ENCODE measurements around the gene P3H2.

GRCh38 chr3:189967254-189967865 lies 153.3 kb downstream of the P3H2 start:
- TF ChIP-seq, protein P1, sequence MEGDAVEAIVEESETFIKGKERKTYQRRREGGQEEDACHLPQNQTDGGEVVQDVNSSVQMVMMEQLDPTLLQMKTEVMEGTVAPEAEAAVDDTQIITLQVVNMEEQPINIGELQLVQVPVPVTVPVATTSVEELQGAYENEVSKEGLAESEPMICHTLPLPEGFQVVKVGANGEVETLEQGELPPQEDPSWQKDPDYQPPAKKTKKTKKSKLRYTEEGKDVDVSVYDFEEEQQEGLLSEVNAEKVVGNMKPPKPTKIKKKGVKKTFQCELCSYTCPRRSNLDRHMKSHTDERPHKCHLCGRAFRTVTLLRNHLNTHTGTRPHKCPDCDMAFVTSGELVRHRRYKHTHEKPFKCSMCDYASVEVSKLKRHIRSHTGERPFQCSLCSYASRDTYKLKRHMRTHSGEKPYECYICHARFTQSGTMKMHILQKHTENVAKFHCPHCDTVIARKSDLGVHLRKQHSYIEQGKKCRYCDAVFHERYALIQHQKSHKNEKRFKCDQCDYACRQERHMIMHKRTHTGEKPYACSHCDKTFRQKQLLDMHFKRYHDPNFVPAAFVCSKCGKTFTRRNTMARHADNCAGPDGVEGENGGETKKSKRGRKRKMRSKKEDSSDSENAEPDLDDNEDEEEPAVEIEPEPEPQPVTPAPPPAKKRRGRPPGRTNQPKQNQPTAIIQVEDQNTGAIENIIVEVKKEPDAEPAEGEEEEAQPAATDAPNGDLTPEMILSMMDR (IDR thresholded peaks at IDR 0.05) = peak in 5 of 7 experiments; percentile 57 to 88 (median 81)
- TF ChIP-seq POLR2A (IDR thresholded peaks at IDR 0.05) (no peak), POLR2AphosphoS5 (IDR thresholded peaks at IDR 0.05) (no peak), EP300 (IDR thresholded peaks at IDR 0.05) (no peak)

Data from stomach (tissue), 4 donors.